HAP-1 (cell line): ENCODE results near the gene LAPTM5.

ENCODE experiments used
- DNase-seq, 2 experiments: peaks; one replicate each; pipeline ENCODE4 v3.0.0-alpha.2; 2016 to 2020; ENCODE audit warnings: low spot score in 2 of 2
- H3K27me3 ChIP-seq: fragments of 250-450 bp; sonication (Bioruptor Pico); 2 replicates; pipeline ENCODE4 v1.5.1; 2020; ENCODE audit warnings: low read depth, mild to moderate bottlenecking, moderate library complexity
- H3K36me3 ChIP-seq: fragments of 250-450 bp; sonication (Bioruptor Pico); replicated peaks from 2 replicates; pipeline ENCODE4 v1.5.1; 2020; ENCODE audit warnings: mild to moderate bottlenecking
- H3K4me1 ChIP-seq: fragments of 250-450 bp; sonication (Bioruptor Pico); 2 replicates; pipeline ENCODE4 v1.5.1; 2020; ENCODE audit warnings: mild to moderate bottlenecking
- H3K4me3 ChIP-seq: fragments of 250-450 bp; sonication (Bioruptor Pico); 2 replicates; pipeline ENCODE4 v1.5.1; 2020; ENCODE audit warnings: mild to moderate bottlenecking, moderate library complexity
- H3K9me3 ChIP-seq: fragments of 250-450 bp; sonication (Bioruptor Pico); 2 replicates; pipeline ENCODE4 v1.5.1; 2020; ENCODE audit warnings: mild to moderate bottlenecking, moderate library complexity
- in situ Hi-C: fragments of 300-500 bp; cut with MboI; formaldehyde crosslinking; loops from 3 replicates; pipeline ENCODE4 v1.14.3; 2020; ENCODE audit warnings: low sequenced_read_pairs, inconsistent platforms, mixed read lengths

The LAPTM5 gene

GRCh38 chr1:30725450-30726095, 32.0 kb downstream of the LAPTM5 start:
- Histone ChIP-seq H3K9me3 (no peaks in the 10 kb centered on the region), H3K27me3 (no peaks in the 10 kb centered on the region)

DNA sequence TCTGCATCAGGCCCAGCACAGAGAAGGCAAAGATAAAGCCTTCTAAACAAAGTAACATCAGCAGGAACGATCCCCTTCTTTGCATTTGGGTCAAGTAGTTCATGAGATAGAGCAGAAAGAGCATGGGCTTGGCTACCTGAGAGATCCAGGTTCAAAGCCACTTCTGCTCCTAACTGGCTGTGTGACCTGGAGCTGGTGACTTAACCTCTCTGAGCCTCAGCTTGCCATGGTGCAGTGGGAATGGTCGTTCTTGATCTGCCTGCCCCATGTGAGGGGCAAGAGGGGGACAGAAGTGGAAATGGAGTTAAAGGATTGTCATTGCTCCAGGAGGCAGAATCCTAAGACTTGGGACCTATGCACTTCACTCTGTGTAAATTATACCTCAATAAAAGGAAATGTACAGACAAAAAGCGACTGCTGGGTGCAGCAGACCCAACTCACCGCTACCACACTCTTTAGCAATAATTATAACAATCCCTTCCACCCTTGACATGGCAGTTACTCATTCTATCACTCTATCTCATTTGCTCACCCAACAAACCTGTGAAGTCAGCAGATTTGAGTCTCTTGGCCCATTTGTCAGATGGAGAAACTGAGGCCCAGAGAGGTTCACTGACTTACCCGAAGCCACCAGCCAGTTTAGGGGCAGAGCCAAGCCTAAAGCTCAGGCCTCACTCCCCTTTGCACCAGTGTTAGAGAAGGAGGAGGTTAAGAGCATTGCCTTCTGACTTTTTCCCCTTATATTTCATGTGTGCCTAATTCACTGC, 32.7 kb downstream of the LAPTM5 start:
- Histone ChIP-seq H3K4me1 (no peaks in the 10 kb centered on the region), H3K27me3 (no peaks in the 10 kb centered on the region), H3K9me3 (no peaks in the 10 kb centered on the region), H3K4me3 (no peak overlapping the region), H3K36me3 (no peaks in the 10 kb centered on the region)
- in situ Hi-C loops, result loop anchor here (5.0 to 25.0 kb wide), 2 partner anchors 52 to 1838 kb away; no protein-coding TSS in a partner anchor
- no peak for DNase-seq

More at GRCh38 chr1:30725450-30726095, 32.0 kb downstream of the LAPTM5 start:
- H3K36me3 ChIP-seq, result no peaks in the 10 kb centered on the region
- no peaks in the 10 kb centered on the region for H3K4me1 ChIP-seq
- in situ Hi-C loops, result no loop called here
- no peak for DNase-seq
- H3K4me3 ChIP-seq, result no peak overlapping the region

DNA sequence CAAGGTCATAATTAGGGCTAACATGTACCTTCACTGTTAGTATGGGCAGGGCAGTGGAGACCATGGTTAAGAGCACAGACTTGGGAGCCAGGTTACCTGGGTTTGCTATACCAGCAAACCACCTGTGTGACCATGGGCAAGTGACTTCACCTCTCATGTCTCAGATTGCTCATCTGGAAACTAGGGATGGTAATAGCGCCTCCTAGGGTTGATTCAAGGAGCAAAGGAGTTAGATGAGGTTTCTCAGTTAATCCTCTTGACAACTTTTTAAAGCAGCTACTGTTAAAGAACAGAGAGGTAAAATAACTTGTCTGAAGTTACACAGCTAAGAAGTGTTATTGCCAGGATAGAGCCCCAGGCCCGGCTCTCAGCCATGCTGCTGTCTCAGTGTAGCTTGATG, 33.4 kb downstream of the LAPTM5 start:
- no peak for DNase-seq
- Histone ChIP-seq H3K36me3 (no peaks in the 10 kb centered on the region), H3K9me3 (no peaks in the 10 kb centered on the region), H3K4me3 (no peak overlapping the region), H3K4me1 (0 out of 2 replicates have a peak, but pooled peaks cover 2% of the 10 kb centered on the region), H3K27me3 (no peaks in the 10 kb centered on the region)
- in situ Hi-C loops, result loop anchor here (5.0 to 25.0 kb wide), 2 partner anchors 53 to 1837 kb away; no protein-coding TSS in a partner anchor

GRCh38 chr1:30723331-30723755, 34.2 kb downstream of the LAPTM5 start, which contains the start of gene MATN1:
TSS of gene MATN1 (minus strand) at chr1:30723585. CDS start at chr1:30723551, 34 bp downstream.
- Histone ChIP-seq H3K36me3 (no peaks in the 10 kb centered on the region), H3K9me3 (no peaks in the 10 kb centered on the region), H3K4me1 (0 out of 2 replicates have a peak, but pooled peaks cover 2% of the 10 kb centered on the region), H3K4me3 (no peak within 1 kb of the TSS), H3K27me3 (no peaks in the 10 kb centered on the region)
- no peak for DNase-seq
- in situ Hi-C loops, result loop anchor here (5.0 to 25.0 kb wide), 2 partner anchors 54 to 1836 kb away; no protein-coding TSS in a partner anchor

DNA sequence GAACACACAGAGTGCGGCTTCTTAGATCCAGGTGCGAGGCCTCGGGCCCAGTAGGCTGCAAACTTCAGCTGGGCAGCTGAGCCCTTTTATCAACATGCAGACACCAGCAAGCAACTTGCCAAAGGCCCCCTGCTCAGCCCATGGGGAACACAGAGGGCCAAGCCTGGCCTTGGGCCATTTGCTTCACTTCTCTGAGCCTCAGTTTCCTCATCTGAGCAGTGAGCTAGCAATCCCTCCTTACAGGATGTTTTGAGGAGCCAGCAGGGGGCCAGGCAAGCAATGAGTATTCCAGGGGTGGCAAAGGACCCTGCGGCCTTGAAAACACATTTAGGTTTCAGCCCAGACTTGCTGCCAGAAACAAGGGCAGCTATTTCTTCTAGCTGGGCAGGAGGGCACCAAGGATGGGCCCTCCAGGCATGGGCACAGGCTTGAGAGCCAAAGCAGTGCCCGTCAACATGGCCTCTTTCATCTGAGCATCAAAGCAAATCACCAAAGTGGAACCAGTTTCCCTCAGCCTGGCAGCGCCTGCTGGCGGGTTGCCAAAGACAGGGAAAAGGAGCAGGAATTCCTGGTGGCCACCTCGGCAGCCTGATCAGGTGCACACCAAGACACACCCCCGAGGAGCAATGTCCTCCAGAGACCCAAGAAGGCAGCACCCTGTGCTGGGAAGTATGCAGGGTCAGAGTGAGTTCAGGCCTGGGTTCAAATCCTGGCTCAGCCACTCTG, 35.6 kb downstream of the LAPTM5 start:
- Histone ChIP-seq H3K36me3 (no peaks in the 10 kb centered on the region), H3K4me1 (0 out of 2 replicates have a peak, but pooled peaks cover 2% of the 10 kb centered on the region), H3K9me3 (no peaks in the 10 kb centered on the region), H3K27me3 (no peaks in the 10 kb centered on the region), H3K4me3 (no peak overlapping the region)
- DNase-seq, result peak in 1 of 2 experiments; percentile 21
- in situ Hi-C loops, result loop anchor here (5.0 to 25.0 kb wide), 2 partner anchors 55 to 1835 kb away; no protein-coding TSS in a partner anchor

- Histone ChIP-seq H3K27me3 (no peaks in the 10 kb centered on the region), H3K36me3 (no peaks in the 10 kb centered on the region), H3K4me1 (0 out of 2 replicates have a peak, but pooled peaks cover 2% of the 10 kb centered on the region), H3K4me3 (no peak overlapping the region), H3K9me3 (no peaks in the 10 kb centered on the region; the same call in 1 of the 2 replicates)
- in situ Hi-C loops, result loop anchor here (5.0 to 25.0 kb wide), 2 partner anchors 56 to 1834 kb away; no protein-coding TSS in a partner anchor
- no peak for DNase-seq
Observed at GRCh38 chr1:30721341-30721793, 36.2 kb downstream of the LAPTM5 start.

DNA sequence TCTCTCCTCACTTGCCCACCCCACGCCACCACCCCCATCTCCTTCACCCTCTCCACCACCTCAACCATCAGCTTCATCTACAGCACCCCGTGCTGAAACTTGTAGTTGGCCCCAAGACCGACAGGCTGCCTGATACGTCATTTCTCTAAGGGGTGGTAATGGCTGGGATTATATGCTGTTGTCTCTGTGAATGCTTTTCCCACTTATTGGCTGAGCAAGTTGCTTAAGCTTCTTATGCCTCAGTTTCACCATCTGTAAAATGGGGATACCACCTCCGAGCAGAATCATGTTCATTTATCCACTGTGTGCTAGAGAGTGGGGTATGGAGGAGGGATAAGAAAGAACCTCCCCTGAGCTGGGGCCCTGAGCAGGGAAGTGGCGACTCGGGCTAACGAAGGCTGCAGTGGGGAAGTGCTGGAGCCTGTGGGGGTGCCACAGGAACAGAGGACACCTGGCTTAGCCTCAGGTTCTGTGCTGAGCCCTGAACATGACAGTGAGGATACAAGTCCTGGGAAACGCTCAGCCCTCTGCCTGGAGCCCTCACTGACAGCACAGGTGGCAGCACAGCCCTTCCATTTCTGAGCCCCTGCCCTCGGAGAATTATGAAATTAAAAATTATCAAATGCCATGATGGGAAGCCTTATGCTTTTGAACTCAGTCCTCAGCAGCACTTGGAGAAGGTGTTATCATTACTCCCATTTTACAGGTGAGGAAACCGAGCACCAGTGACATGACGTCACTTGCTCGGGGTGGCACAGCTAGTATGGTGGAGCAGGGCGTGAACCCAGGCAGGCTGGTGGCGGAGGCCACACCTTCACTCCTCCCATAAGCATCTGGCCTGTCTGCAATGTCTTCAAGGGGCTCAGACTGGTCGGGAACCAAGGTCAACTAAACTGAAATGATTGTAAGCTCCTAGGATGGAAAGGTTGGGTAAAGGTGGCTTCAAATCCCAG, 37.0 kb downstream of the LAPTM5 start:
- H3K4me3 ChIP-seq, result no peak overlapping the region
- no peaks in the 10 kb centered on the region for H3K36me3 ChIP-seq
- in situ Hi-C loops, result loop anchor here (5.0 to 25.0 kb wide), 2 partner anchors 57 to 1833 kb away; no protein-coding TSS in a partner anchor
- peaks cover 1% of the 10 kb centered on the region for H3K9me3 ChIP-seq
- no peaks in the 10 kb centered on the region for H3K27me3 ChIP-seq
- 0 out of 2 replicates have a peak, but pooled peaks cover 2% of the 10 kb centered on the region for H3K4me1 ChIP-seq
- no peak for DNase-seq

- no peaks in the 10 kb centered on the region for H3K27me3 ChIP-seq
- 0 out of 2 replicates have a peak, but pooled peaks cover 2% of the 10 kb centered on the region for H3K4me1 ChIP-seq
- DNase-seq, result peak in 1 of 2 experiments; percentile 66
- peaks cover 6% of the 10 kb centered on the region for H3K9me3 ChIP-seq
- no peaks in the 10 kb centered on the region for H3K36me3 ChIP-seq
- in situ Hi-C loops, result loop anchor here (5.0 to 25.0 kb wide), 3 partner anchors 58 to 1832 kb away; no protein-coding TSS in a partner anchor
- peak overlapping the region; percentile 49 for H3K4me3 ChIP-seq
Observed at GRCh38 chr1:30719406-30720270, 37.9 kb downstream of the LAPTM5 start.

- DNase-seq, result peak; percentile 88 to 89
- H3K27me3 ChIP-seq, result no peaks in the 10 kb centered on the region
- H3K4me1 ChIP-seq, result 0 out of 2 replicates have a peak, but pooled peaks cover 2% of the 10 kb centered on the region
- peaks cover 6% of the 10 kb centered on the region for H3K9me3 ChIP-seq
- no peaks in the 10 kb centered on the region for H3K36me3 ChIP-seq
- peak overlapping the region; percentile 49 for H3K4me3 ChIP-seq
- in situ Hi-C loops, result loop anchor here (5.0 to 25.0 kb wide), 2 partner anchors 193 to 1832 kb away; no protein-coding TSS in a partner anchor
Observed at GRCh38 chr1:30718636-30719405, 38.8 kb downstream of the LAPTM5 start.

DNA sequence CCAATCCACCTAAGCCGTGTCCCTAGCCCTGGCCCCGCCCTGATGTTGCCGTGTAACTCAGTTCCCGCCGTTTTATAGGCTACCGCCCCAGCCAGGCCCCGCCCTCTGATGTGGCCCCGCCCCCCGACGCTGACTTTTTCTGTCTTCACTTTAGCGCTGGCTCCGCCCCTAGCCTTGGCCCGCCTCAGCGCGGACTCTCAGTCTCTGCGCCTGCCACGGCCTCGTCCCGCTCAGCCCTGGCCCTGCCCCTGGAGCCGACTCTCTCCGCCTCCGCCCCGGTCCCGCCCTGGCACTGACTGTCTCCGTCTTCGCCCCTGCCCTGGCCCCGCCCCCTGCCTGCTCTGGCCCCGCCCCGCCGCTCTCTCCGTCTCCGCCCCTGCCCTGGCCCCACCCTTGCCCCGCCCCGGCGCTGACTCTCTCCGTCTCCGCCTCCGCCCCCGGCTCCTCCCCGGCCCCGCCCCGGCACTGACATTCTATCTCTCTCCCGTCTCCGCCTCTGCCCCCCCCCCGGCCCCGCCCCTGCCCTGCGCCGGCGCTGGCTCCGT, 39.4 kb downstream of the LAPTM5 start:
- Histone ChIP-seq H3K27me3 (no peaks in the 10 kb centered on the region), H3K36me3 (no peaks in the 10 kb centered on the region), H3K9me3 (peaks cover 6% of the 10 kb centered on the region), H3K4me1 (0 out of 2 replicates have a peak, but pooled peaks cover 2% of the 10 kb centered on the region), H3K4me3 (peak overlapping the region; percentile 22)
- peak; percentile 91 to 99 for DNase-seq
- in situ Hi-C loops, result loop anchor here (5.0 to 25.0 kb wide), 2 partner anchors 194 to 1831 kb away; no protein-coding TSS in a partner anchor
